Stimulated activated CD4-positive, alpha-beta T cell treated with anti-CD3 and anti-CD28 coated beads, Interleukin-12 subunit alpha, Interleukin-12 subunit beta, amount 100 ng/mL, for 4 hours (primary cell): ENCODE results near the gene LSM14B.

Source experiments
- DNase-seq: peaks from one replicate; pipeline ENCODE4 v3.0.0-alpha.2; 2020

The LSM14B gene

DNA sequence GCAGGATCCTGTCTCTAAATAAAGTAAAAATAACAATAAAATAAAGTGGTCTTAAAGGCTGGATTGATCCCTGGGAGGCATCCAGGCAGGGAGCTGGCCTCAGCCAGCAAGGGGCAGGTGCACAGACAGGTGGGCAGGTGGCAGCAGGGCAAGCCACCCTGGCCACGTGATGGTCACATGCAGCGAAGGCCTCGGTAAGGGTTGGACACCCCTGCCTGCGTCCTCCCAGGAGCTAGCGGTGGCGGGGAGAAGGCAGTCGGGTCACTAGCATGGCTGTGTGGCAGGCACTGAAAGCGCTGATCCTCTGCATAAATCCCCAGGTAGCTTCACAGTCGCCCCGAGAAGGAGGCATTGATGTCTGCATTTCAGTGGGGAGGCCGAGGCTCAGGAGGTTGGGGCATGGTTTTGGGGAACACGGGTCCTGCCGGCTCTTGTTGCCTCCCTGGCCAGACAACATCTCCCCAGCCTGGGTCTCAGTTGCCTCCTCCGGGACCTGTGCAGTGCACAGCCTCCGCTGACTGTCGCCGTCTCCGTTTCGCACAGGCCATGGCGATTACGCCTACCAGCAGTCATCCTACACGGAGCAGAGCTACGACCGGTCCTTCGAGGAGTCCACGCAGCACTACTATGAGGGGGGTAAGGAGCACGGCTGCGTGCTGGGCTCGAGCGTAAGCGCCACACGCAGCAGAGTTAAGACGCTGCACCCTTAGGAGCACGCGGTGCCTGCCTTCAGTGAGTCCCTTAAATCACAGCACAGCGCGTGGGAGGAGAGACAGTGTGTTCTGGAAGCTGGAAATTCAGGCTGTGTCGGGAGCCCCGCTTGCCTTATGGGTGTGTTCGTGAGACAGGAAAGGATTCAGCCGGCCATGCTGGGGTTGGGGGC, 42.8 kb downstream of the LSM14B start:
- DNase-seq = no peak

GRCh38 chr20:62165762-62166399, 43.6 kb downstream of the LSM14B start:
- DNase-seq = no peak

GRCh38 chr20:62167474-62167873, 45.2 kb downstream of the LSM14B start:
- DNase-seq = no peak

DNA sequence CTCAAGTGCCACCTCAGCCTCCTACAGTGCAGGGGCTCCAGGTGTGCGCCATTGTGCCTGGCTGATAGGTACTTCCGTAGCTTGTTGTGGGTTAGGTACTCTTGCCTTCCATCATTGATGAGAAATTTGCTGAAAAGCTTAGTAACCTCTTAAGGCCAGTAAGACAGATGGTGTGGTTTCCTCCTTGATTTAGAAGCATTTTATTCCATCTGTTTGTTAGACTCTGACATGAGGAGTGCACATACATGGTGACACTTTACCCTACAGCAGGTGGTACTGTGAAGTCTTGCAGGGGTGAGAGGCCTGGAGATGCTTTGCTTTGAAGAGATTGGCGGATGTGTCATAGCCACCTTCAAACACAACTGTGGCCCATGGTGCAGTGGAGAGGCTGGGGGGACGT, 45.8 kb downstream of the LSM14B start:
- no peak for DNase-seq

DNA sequence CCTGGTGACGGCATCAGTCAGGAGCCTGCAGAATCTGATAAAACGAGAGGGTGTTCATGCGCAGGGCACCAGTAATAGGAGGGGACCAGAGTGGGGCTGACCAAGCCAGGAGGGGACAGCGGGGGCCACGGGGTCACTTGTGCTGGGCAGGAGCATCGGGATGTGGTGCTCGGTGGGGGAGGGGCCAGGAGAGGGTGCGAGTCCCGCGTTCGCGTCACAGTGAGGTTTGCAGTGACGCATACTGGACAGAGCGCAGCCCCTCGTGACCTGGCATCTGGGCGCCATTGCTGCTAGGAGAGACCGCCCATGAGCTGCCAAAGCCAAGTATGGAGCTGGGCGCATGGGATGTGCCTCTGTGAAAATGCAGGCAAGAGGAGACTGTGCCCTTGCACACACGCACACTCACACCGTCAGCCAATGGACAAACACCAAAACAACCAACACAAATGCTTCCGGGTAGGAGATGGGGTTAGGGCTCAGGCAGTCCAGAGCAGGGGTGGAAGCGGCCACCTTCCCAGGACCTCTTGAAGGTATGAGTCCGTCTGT, 46.7 kb downstream of the LSM14B start:
- DNase-seq = no peak

DNA sequence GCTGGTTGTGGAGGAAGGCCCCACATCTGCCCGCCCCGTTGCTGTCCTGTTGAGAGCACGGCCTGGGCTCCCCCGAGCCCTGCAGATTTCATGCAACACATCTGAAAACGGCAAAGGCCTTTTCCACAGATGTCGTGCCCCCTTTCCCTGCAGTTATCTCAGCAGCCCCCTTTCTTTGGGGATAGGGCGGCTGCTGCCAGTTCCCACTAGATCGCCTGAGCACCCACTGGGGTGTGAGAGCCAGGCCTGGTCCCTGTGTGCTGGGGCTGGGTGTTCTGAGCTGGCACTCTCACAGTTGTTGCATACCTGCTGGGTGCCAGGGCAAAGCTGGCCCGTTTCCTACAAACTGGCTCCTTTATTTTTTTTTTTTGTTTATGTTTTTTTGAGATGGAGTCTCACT, 48.3 kb downstream of the LSM14B start:
- DNase-seq = no peak

- no peak for DNase-seq
Measured at GRCh38 chr20:62171245-62171644, 49.0 kb downstream of the LSM14B start.

- no peak for DNase-seq
Measured at GRCh38 chr20:62172666-62173065, 50.4 kb downstream of the LSM14B start.

- DNase-seq = no peak
Measured at GRCh38 chr20:62174021-62174804, 51.9 kb downstream of the LSM14B start.

DNA sequence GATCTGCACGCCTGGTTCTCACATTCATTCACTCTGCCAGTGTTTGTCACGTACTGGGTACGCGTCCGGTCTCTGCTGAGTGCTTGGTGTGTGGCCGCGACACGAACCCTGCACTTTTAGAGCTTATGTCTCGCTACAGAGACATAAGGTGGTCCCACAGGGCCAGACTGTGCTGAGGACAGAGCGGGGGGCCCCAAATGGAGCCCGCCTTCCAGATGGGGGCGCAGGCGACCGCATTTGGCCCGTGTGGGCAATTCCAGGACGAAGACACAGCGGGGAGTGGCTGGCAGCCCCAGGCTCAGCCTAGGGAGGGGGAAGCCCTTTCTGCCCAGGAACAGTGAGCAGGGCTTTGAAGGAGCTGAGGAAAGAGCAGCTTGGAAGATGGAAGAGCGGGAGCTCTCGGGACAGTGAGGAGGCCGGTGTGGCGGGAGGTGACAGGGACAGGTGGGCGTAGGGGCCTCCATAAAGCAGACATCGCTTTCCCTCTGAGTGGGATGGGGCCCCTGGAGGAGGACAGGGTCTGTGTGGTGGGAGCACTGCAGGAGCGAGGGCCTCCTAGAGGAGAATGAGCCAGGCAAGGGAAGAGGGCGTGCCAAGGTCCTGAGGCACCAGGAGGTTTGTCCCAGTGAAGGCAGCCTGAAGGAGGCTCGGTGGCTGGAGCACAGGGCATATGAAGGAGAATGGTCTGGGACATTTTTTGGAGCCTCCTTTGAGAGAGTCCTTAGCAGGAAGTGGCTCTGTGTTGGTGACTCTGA, 52.8 kb downstream of the LSM14B start:
- DNase-seq = no peak

GRCh38 chr20:62175711-62176110, 53.4 kb downstream of the LSM14B start:
- DNase-seq = no peak

DNA sequence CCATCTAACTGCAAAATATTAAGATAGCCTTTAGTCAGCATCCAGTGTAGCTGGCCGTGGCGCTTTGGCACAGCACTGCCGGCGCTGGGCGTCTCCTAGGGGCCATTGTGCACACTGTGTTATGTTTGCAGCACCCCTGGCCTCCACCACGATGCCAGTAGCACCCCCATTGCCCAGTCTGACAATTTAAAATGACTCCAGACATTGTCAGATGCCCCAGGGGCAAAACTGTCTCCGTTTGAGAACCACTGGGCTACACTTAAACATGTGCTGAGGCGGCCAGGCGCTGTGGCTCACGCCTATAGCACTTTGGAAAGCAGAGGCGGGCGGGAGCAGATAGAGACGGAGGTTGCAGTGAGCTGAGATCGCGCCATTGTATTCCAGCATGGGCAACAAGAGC, 54.6 kb downstream of the LSM14B start:
- no peak for DNase-seq

- DNase-seq = no peak
Measured at GRCh38 chr20:62177307-62177706, 55.0 kb downstream of the LSM14B start.

DNA sequence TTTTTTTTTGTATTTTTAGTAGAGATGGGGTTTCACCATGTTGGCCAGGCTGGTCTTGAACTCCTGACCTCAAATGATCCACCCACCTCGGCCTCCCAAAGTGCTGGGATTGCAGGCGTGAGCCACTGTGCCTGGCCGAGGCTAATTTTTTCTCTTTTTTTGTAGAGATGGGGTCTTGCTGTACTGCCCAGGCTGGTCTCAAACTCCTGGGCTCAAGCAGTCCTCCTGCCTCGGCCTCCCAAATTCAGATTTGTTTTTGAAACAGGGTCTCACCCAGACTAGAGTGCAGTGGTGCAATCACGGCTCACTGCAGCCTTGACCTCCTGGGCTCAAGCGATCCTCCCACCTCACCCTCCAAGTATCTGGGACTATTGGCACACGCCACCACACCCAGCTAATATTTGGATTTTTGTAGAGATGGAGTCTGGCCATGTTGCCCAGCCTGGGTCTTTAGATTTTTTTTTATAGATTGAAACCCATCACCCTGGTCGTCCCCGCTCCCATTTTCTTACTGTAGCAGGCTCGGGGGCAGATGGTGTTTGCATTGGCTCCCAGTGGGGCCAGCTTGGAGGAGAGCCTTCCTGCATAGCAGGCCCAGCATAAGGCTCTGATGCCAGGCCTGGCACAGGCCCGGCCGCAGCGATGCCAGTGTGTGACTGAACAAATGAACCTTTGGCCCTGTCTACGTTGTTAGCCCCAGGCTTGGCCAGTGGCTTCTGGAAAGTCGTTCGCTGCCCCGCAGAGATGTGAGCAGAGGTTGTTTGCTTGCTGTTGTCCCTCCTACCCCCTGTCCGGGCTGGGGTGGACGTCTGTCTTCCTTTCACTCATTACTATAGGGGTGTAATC, 56.3 kb downstream of the LSM14B start:
- DNase-seq = no peak

- DNase-seq = no peak
Measured at GRCh38 chr20:62179162-62179504, 56.9 kb downstream of the LSM14B start.

- DNase-seq = no peak
Measured at GRCh38 chr20:62181808-62182207, 59.5 kb downstream of the LSM14B start.

DNA sequence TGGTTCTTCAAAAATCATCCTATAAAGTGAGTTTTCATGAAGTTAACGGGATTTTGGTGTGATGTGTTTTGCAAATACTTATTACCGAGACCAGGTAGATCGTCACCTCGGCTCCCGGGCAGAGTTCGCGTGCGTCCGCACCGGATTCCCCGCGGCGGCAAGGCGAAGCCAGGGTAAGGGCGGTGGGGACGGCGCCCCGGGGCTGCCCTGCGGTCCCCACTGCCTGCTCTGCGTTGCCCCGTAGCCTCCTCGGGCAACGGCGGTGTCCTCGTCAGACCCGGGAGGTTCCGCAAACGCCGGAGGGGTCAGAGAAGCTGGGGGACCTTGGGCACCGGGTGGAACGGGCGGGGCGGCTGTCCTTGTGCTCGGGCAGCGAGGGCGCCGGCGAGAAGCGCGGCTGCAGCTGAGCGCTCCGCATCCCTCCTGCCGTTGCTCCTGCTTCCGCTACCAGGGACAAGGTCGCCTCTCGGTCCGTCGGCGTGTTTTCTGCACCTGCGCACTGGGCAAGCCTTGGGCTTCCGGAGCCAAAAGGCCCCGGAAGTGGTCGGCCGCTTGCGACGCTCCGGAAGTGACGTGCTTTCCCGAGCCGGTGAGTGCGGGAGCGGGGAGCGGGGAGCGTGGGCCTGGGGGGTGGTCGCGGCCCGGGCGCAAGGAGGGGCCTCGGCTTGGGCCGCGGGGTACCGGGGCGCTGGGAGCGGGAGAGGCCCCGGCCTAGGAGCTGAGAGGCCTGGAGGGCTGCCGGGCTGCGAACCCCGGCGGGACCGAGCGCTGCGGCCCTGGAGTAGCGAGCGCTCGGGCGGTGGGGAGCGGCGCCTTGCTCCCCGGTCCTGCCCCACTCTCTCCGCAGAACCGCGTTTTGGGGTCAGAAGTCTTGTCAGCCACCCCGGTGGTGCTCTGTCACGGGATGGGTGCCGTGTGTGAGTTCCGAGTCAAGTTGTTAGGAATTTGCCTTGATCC, 60.5 kb downstream of the LSM14B start, which contains the start of gene MTG2:
MTG2 (plus strand) TSS at position 560 of the 957 bp plus-strand sequence. CDS start 10,393 bp downstream, outside the sequence.
- peak; percentile 91 for DNase-seq

DNA sequence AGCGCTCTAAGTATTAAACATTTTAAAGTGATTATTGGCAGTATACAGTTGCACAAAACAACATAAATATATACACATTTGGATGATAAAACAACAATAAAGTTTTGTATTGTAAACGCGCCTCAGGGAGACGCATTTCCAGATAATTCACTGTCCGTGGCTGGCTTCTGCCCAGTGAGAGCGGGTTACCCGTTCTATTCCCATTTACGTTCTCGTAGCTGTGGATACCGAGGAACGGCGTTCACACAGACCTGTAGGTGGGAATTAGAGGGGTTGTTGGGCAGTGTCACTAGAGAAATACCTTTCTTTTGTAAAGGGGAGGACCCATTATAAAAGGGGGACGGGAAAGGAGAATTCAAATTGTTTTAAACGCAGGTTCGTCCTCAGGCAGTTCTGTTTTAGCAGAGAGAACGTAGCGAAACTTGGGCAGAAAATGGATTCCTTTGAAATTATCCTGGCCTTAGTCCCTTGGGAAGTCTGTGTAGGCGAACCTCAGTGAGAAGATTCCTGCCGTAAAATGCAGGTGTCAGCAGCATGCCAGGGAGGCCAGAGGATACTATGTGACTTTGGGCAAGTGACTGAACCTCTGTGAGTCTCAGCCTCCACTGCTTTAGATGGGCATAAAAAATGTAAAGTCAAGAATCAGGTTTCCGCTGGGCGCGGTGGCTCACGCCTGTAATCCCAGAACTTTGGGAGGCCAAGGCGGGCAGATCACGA, 61.3 kb downstream of the LSM14B start:
- DNase-seq = no peak
